GM18873 (cell line): ENCODE measurements around the gene FARP1.
"Not testable (repeated sequence)": the region's sequence is repeated elsewhere in the genome, so short reads cannot be mapped to it uniquely, and the experiment has no call there.

Experiments used
- ATAC-seq: cut with Tn5 transposase; IDR thresholded peaks from one replicate; pipeline ENCODE4 v1.9.1; 2021; ENCODE audit warnings: mild to moderate bottlenecking, moderate library complexity, moderate number of reproducible peaks; ENCODE audit not compliant: unreplicated experiment, low FRiP score

Gene FARP1

GRCh38 chr13:98407575-98407974 lies 264.7 kb downstream of the FARP1 start:
- no peak for ATAC-seq

GRCh38 chr13:98409281-98409680 lies 266.4 kb downstream of the FARP1 start:
- ATAC-seq: no peak

- no peak for ATAC-seq
Measured at GRCh38 chr13:98410612-98411011, 267.7 kb downstream of the FARP1 start.

- no peak for ATAC-seq
Measured at GRCh38 chr13:98411013-98411412, 268.1 kb downstream of the FARP1 start.

- ATAC-seq: no peak
Measured at GRCh38 chr13:98411617-98412265, 268.8 kb downstream of the FARP1 start.

- ATAC-seq: not testable (repeated sequence)
Measured at GRCh38 chr13:98413278-98413677, 270.4 kb downstream of the FARP1 start.

- ATAC-seq: no peak
Measured at GRCh38 chr13:98413796-98414195, 270.9 kb downstream of the FARP1 start.

- no peak for ATAC-seq
Measured at GRCh38 chr13:98415326-98416070, 272.6 kb downstream of the FARP1 start.

- ATAC-seq: no peak
Measured at GRCh38 chr13:98416408-98416807, 273.5 kb downstream of the FARP1 start.

GRCh38 chr13:98419786-98420553 lies 277.1 kb downstream of the FARP1 start:
- ATAC-seq: no peak

- no peak for ATAC-seq
Measured at GRCh38 chr13:98420554-98421175, 277.8 kb downstream of the FARP1 start.

GRCh38 chr13:98422046-98422445 lies 279.2 kb downstream of the FARP1 start:
- ATAC-seq: no peak

- ATAC-seq: no peak
Measured at GRCh38 chr13:98423417-98423816, 280.5 kb downstream of the FARP1 start.

- no peak for ATAC-seq
Measured at GRCh38 chr13:98427331-98427995, 284.6 kb downstream of the FARP1 start.

- ATAC-seq: no peak
Measured at GRCh38 chr13:98428256-98428966, 285.5 kb downstream of the FARP1 start.

- ATAC-seq: no peak
Measured at GRCh38 chr13:98429081-98429480, 286.2 kb downstream of the FARP1 start.

GRCh38 chr13:98429531-98429930 lies 286.6 kb downstream of the FARP1 start:
- ATAC-seq: no peak

GRCh38 chr13:98429977-98430736 lies 287.3 kb downstream of the FARP1 start:
- ATAC-seq: no peak

GRCh38 chr13:98432638-98433037 lies 289.7 kb downstream of the FARP1 start:
- ATAC-seq: no peak
